ENCODE results near the gene NRBP1.
"Not testable (repeated sequence)": the region's sequence is repeated elsewhere in the genome, so short reads cannot be mapped to it uniquely, and the experiment has no call there.

Gene NRBP1

GRCh38 chr2:27421660-27422250, 6.7 kb upstream of the NRBP1 start:
- in situ Hi-C loops (cut with MboI; ENCODE audit: low sequenced_read_pairs): no loop called here

GRCh38 chr2:27422958-27423357, 5.5 kb upstream of the NRBP1 start:
- in situ Hi-C loops (cut with MboI; ENCODE audit: low sequenced_read_pairs): no loop called here

GRCh38 chr2:27425039-27425438, 3.4 kb upstream of the NRBP1 start:
- in situ Hi-C loops (cut with MboI; ENCODE audit: low sequenced_read_pairs): not testable (repeated sequence)

GRCh38 chr2:27427863-27428212, 593 bp upstream of the NRBP1 start:
- in situ Hi-C loops (cut with MboI; ENCODE audit: low sequenced_read_pairs): no loop called here

DNA sequence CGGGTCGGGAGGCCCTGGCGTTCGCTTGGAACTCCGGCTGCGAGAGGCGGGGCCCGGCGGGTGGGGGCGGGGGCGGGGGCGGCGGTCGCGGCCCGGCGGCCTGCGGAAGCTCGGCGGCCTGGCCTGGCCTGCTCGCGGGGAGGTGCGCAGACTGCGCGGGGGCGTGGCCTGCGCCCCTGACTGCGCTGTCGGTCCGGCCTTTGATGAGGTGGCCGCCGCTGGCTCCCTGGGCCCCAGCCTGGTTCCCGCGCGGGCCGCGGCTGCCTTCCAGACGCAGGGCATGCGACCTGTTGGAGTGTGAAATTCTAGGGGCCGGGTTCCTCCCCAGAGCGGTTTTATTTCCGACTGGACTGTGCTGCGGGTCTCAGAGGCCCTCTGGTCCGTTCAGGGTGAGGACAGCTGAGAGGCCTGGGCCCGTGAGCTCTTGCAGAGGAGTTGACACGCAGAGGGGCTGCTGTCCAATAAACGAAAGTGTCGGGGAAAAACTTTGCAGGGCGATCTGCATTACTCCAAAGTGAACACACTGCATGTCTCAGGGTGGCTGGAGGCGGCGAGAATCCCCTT, 629 bp downstream of the NRBP1 start:
- in situ Hi-C loops (cut with MboI; ENCODE audit: low sequenced_read_pairs): no loop called here

GRCh38 chr2:27431395-27431794, 3.0 kb downstream of the NRBP1 start:
- in situ Hi-C loops (cut with MboI; ENCODE audit: low sequenced_read_pairs): no loop called here

DNA sequence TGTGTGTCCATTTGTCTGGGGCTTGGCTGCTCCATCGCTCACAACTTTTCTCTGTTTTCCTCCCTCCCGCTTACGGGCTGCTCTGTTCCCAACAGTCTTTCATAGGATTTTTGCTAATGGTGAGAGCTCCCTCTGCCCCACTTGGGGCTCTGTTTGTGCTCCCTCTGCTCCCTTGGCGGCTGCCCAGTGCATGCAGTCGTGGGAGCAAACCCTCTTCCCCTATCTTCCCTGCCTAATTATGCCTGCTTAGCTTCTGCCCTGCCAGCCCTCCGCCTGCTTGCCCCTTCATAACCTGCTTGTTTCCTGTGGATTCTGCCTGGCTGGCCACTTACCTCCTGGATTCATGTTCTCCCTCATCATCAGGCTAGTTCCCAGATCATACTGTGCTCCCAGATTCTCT, 7.2 kb downstream of the NRBP1 start:
- in situ Hi-C loops (cut with MboI; ENCODE audit: low sequenced_read_pairs): no loop called here

- in situ Hi-C loops (cut with MboI; ENCODE audit: low sequenced_read_pairs): no loop called here
These were observed 12.9 kb downstream of the NRBP1 start for GRCh38 chr2:27441226-27441926.

DNA sequence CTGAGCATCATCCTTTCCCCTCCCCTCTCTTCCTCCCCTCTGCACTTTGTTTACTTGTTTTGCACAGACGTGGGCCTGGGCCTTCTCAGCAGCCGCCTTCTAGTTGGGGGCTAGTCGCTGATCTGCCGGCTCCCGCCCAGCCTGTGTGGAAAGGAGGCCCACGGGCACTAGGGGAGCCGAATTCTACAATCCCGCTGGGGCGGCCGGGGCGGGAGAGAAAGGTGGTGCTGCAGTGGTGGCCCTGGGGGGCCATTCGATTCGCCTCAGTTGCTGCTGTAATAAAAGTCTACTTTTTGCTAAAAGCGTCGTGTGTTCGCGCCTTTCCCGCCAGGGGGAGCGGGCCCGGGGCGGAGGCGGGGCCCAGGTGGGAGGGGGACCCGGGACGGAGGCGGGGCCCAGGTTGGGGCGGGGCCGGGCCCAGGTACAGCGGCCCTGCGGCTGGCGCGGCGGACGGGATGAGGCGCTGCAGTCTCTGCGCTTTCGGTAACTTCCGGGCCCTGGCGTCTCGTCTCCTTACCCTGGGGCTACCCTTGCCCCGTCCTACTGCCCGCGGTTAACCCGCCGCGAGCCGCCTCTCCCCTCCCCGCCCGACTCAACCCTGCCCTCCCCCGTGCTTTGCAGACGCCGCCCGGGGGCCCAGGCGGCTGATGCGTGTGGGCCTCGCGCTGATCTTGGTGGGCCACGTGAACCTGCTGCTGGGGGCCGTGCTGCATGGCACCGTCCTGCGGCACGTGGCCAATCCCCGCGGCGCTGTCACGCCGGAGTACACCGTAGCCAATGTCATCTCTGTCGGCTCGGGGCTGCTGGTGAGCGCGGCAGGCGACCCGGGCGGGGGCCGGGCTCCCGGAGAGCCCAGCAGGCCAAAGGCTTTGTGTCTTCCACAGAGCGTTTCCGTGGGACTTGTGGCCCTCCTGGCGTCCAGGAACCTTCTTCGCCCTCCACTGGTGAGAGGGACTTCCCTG, 13.8 kb downstream of the NRBP1 start, which contains the start of gene KRTCAP3:
Gene KRTCAP3, plus strand, starts transcription at position 424 of the 962 bp plus-strand sequence. Its CDS starts 32 bp downstream, at position 456.
- in situ Hi-C loops (cut with MboI; ENCODE audit: low sequenced_read_pairs): no loop called here

- in situ Hi-C loops (cut with MboI; ENCODE audit: low sequenced_read_pairs): no loop called here
These were observed 14.5 kb downstream of the NRBP1 start for GRCh38 chr2:27442920-27443282.

DNA sequence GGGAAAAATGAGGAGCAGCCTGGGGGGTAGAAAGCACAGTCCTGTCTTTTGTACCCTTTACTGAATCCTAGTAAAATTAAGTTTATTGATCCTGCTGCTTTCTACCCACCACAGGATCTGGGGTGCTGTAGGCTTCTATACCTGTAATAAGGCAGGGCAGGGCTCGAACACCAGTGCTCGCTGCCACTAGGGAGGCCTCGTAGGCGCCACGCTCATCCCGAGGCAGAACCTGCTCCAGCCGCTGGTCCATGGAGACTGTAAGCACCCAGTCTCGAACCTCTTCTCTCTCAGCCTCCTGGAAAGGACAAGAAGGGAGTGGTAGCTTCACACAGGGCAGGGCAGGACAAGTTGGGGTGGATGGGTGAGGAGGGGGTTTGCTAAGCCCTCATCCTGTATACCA, 16.7 kb downstream of the NRBP1 start:
- in situ Hi-C loops (cut with MboI; ENCODE audit: low sequenced_read_pairs): no loop called here

- in situ Hi-C loops (cut with MboI; ENCODE audit: low sequenced_read_pairs): no loop called here
These were observed 17.2 kb downstream of the NRBP1 start for GRCh38 chr2:27445615-27446014.

DNA sequence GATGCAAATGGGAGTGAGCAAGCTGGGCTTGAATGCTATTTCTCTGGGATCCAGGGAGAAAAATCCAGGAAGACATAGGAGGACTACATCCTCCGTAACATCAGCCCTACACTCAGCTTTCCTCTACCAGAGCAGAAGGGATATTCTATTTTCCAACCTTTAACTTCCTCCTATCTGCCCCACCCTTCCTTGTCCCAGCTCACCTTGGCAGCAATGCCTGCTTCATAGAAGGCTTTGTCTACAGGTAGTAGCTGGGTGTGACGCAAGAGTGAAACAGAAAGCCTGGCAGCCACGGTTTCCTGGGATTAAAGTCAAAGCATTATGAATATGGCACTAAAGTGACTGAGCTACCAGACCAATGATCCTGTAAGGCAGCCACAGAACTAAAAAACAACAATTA, 17.6 kb downstream of the NRBP1 start:
- in situ Hi-C loops (cut with MboI; ENCODE audit: low sequenced_read_pairs): no loop called here

DNA sequence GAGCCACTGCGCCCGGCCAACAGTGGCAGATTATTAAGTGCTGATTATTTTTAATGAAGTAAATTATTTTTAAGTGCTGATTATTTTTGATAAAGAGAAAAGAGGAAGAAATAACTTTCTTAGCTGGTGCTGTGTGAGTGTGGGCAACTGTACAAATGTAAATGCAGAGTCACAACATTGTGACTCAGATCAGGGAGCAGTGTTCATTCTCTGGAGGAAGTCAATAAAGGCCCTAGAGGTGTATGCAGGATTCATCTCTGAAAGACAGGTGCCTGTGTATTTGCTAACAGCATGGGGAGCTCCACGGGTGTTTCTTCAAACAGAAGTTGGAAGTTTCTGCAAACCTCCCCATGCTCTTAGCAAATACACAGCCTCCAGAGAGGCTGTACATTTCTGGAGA, 19.9 kb downstream of the NRBP1 start:
- in situ Hi-C loops (cut with MboI; ENCODE audit: low sequenced_read_pairs): no loop called here

- in situ Hi-C loops (cut with MboI; ENCODE audit: low sequenced_read_pairs): no loop called here
These were observed 22.7 kb downstream of the NRBP1 start for GRCh38 chr2:27451095-27451494.

DNA sequence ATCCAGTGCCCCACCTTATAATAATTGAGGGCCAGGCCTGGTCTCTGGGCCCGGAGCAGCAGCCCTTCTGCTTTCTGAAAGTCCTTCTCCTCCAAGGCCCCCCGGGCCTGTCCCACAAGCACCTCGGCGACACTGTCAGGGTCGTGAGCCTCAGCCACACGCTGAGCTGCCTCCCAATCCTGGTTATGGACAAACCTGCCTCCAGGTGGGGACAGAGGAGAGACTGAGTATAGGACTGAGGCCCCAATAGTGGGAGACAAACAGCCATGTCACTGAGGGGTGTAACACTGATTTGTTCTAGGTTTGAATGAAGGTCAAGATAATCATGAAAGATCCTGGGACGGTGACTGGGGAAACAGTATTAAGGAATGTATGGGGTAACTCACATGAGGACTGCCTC, 25.5 kb downstream of the NRBP1 start:
- in situ Hi-C loops (cut with MboI; ENCODE audit: low sequenced_read_pairs): no loop called here

GRCh38 chr2:27461118-27461517, 32.7 kb downstream of the NRBP1 start:
- in situ Hi-C loops (cut with MboI; ENCODE audit: low sequenced_read_pairs): no loop called here

GRCh38 chr2:27464443-27464842, 36.0 kb downstream of the NRBP1 start:
- in situ Hi-C loops (cut with MboI; ENCODE audit: low sequenced_read_pairs): no loop called here

- in situ Hi-C loops (cut with MboI; ENCODE audit: low sequenced_read_pairs): no loop called here
These were observed 43.5 kb downstream of the NRBP1 start for GRCh38 chr2:27471961-27472360.

DNA sequence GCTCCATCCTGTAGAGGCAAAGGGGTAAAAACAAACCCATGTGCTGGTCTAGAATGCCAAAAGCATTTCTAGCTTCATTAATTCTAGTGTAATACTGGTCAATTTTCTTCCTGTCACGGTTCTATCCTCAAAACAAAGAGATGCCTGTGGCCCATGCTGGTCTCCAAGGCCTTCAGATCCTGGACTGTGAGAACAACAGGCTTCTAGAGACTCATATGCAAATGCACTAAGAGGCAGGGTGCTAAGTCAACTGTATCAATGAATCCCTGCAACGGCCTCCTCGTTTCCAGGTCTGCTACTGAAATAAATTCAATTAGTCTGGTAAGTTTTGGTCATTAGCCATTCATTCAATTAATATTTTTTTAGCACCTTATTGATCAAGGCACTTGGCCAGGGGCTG, 57.1 kb downstream of the NRBP1 start:
- in situ Hi-C loops (cut with MboI; ENCODE audit: low sequenced_read_pairs): no loop called here

- in situ Hi-C loops (cut with MboI; ENCODE audit: low sequenced_read_pairs): no loop called here
These were observed 60.7 kb downstream of the NRBP1 start for GRCh38 chr2:27489118-27489497.
